Spinal cord (tissue), 10 donors: Measurements from ENCODE around the gene HCN3. TPM values are rescaled to one million over a fixed set of nuclear protein-coding genes. Genes with fewer than 3 reads are reported as not detected.
A peak's percentile ranks its signal among the peaks of the same experiment; 100 is the strongest.

ENCODE experiments used
- DNase-seq, 6 donors: peaks; one replicate each; pipeline versions ENCODE4 v3.0.0 to v3.0.0-alpha.2; 2013 to 2015; ENCODE audit warnings: low spot score in 6 of 6, low read depth in 4 of 6
- H3K27ac ChIP-seq: one replicate; pipeline ENCODE4 v1.5.1; 2013; ENCODE audit warnings: low read depth, low read length, control low read depth
- H3K27me3 ChIP-seq: one replicate; pipeline ENCODE4 v1.6.1; 2013; ENCODE audit warnings: low read length; ENCODE audit not compliant: control insufficient read depth, insufficient read depth
- H3K36me3 ChIP-seq: one replicate; pipeline ENCODE4 v1.6.1; 2013; ENCODE audit warnings: low read length; ENCODE audit not compliant: control insufficient read depth, insufficient read depth
- H3K4me1 ChIP-seq: one replicate; pipeline ENCODE4 v1.6.1; 2013; ENCODE audit warnings: low read length; ENCODE audit not compliant: control insufficient read depth, insufficient read depth
- H3K4me3 ChIP-seq: one replicate; pipeline ENCODE4 v1.5.1; 2013; ENCODE audit warnings: low read depth, low read length, control low read depth
- H3K9me3 ChIP-seq: one replicate; pipeline ENCODE4 v1.6.1; 2013; ENCODE audit warnings: low read length; ENCODE audit not compliant: control insufficient read depth, insufficient read depth
- WGBS: methylation state at CpG from one replicate; pipeline ENCODE4 v1.1.5; 2013; ENCODE audit warnings: missing lambda C conversion rate; ENCODE audit not compliant: insufficient coverage; 5-methylcytosine and 5-hydroxymethylcytosine counted together
- polyA plus RNA-seq, 2 donors: library from polyadenylated mRNA; unstranded; fragments of 120-200 nt; gene quantifications; one replicate each; pipeline ENCODE4 v1.2.1, GENCODE V29; 2013; ENCODE audit not compliant: insufficient read length in 2 of 2
- total RNA-seq, 2 donors: library from RNA; depleted of rRNA in 1 of 2; stranded (reverse); fragments of 120-200 nt in 1 of 2; fragments of >200 nt in 1 of 2; gene quantifications; one replicate each; pipeline versions ENCODE4 v1.2.3 to v1.2.4, GENCODE V29; 2013 to 2014
- donor health status: healthy.

Gene HCN3
- total and polyA plus RNA-seq, 4 donors = 6.1 to 36.0 (median 18.8) TPM

DNA sequence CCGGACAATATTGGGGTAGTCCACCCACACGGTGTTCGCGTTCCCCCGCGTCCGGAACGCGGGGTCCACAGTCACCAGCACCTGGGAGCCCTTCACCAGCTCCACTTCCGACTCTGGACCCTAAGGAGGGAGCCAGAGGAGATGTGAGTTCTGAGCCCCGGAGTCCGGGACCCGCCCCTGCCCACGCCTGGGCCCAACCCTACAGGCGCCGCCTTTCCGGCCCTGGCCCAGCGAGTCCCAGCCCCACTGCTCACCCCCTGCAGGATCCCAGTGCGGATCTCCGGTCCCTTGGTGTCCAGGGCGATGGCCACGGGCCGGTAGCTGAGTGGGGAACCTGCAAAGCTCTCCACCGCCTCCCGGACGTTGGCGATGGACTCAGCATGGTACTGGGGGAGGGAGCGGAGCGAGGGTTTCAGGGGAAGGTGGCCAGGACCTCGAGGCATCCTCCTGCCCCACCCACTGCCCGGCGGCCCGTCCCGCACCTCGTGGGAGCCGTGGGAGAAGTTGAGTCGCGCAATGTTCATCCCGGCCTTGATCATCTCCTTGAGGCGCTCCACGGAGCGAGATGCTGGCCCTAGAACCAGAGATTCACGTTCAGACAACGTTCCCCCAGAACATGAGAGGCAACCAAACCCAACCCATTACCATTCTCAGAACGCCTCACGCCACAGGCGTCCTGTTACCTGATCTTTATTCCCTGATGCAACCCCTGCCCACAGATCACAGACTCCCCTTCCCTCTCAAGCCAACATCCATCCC is 18.1 kb downstream of the HCN3 start:
- Histone ChIP-seq H3K9me3 (no peaks in the 10 kb centered on the region), H3K4me1 (peaks cover 12% of the 10 kb centered on the region), H3K27me3 (peaks cover 42% of the 10 kb centered on the region), H3K4me3 (no peak overlapping the region), H3K27ac (no peak overlapping the region), H3K36me3 (peaks cover 3% of the 10 kb centered on the region)
- DNase-seq = no peak
- 7% methylated on average over 45 of the region's 47 CpGs for WGBS

GRCh38 chr1:155295942-155296267 is 18.6 kb downstream of the HCN3 start:
- no peaks in the 10 kb centered on the region for H3K9me3 ChIP-seq
- peaks cover 3% of the 10 kb centered on the region for H3K36me3 ChIP-seq
- no peak for DNase-seq
- peaks cover 42% of the 10 kb centered on the region for H3K27me3 ChIP-seq
- H3K4me1 ChIP-seq = peaks cover 12% of the 10 kb centered on the region
- WGBS = 72% methylated on average over 7 of the region's 7 CpGs
- no peak overlapping the region for H3K4me3 ChIP-seq
- no peak overlapping the region for H3K27ac ChIP-seq

DNA sequence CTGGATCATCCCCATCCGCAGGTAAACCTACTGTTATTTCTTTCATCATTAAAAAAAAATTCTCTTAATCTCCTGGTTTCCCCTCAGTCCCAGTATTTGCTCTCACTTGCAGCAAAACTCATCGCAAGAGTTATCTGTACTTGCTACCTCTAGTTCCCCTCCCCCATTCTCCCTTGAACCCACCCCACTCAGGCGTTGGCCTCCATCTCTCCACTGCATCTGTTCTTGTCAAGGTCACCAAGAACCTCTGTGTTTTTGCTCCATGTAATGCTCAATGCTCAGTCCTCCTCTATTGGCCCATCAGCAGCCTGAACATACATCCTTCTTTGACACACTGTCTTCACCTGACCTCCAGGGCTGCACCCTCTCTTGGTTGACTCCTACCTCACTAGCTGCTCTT is 19.4 kb downstream of the HCN3 start:
- DNase-seq = no peak
- WGBS = 85% methylated on average over 3 of the region's 3 CpGs
- peaks cover 12% of the 10 kb centered on the region for H3K4me1 ChIP-seq
- peaks cover 42% of the 10 kb centered on the region for H3K27me3 ChIP-seq
- no peak overlapping the region for H3K4me3 ChIP-seq
- H3K27ac ChIP-seq = no peak overlapping the region
- H3K36me3 ChIP-seq = peaks cover 2% of the 10 kb centered on the region
- H3K9me3 ChIP-seq = no peaks in the 10 kb centered on the region

DNA sequence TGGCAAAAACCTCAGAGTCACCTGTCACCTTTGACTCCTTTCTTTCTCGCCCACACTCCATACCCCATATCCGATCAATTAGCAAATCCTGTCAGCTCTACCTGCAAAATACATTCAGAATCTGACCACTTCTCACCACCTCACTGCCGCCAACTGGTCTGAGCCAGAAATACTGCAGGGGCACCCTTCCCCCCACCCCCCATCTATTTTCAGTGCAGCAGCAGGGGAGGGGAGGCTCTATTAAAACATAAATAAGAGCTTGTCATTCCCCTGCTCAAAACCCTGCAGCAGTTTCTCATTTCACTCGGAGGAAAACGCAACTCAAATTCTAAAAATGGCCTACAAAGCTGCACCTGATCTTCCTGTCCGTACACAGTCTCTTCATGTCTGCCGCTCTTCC is 20.1 kb downstream of the HCN3 start:
- Histone ChIP-seq H3K27me3 (peaks cover 42% of the 10 kb centered on the region), H3K27ac (no peak overlapping the region), H3K4me3 (no peak overlapping the region), H3K9me3 (no peaks in the 10 kb centered on the region), H3K4me1 (peaks cover 12% of the 10 kb centered on the region), H3K36me3 (no peaks in the 10 kb centered on the region)
- 63% methylated on average over 6 of the region's 7 CpGs for WGBS
- DNase-seq = peak in 1 of 6 donors; percentile 6

GRCh38 chr1:155300024-155300423 is 22.8 kb downstream of the HCN3 start:
- no peak for DNase-seq
- H3K36me3 ChIP-seq = no peaks in the 10 kb centered on the region
- H3K4me1 ChIP-seq = peaks cover 6% of the 10 kb centered on the region
- H3K4me3 ChIP-seq = no peak overlapping the region
- H3K27ac ChIP-seq = no peak overlapping the region
- H3K9me3 ChIP-seq = no peaks in the 10 kb centered on the region
- 89% methylated on average over 7 of the region's 8 CpGs for WGBS
- H3K27me3 ChIP-seq = peaks cover 20% of the 10 kb centered on the region

GRCh38 chr1:155300553-155301329 is 23.5 kb downstream of the HCN3 start:
- Histone ChIP-seq H3K27ac (no peak overlapping the region), H3K36me3 (no peaks in the 10 kb centered on the region), H3K27me3 (peaks cover 12% of the 10 kb centered on the region), H3K9me3 (no peaks in the 10 kb centered on the region), H3K4me3 (no peak overlapping the region), H3K4me1 (no peaks in the 10 kb centered on the region)
- 92% methylated on average over 8 of the region's 9 CpGs for WGBS
- DNase-seq = no peak

DNA sequence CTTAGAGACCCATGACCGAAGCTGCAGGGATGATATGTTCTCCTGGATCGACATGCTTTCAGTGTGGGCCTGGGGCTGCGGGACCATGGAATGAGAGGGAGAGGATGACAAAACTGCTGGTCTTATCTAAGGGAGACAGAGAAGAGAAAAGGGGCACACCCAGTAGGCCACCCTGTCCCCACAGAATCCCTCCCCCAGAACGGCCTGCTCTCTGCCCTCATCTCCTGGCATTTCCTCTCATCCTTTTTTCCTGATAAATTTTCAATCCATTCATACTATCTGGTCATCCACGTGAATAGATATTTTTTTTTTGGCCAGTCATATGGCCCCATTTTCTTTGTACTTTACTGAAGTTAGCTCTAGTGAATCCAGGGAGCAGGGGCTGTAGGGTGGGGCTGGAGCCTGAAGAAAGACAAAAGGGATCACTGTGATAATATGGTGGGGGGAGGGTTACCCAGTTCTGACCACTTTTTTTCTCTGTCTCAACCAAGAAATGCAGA is 24.1 kb downstream of the HCN3 start, which contains the start of gene PKLR:
PKLR (minus strand) TSS at position 97 of the 500 bp plus-strand sequence; CDS start at position 54, 43 bp downstream.
- no peak for DNase-seq
- WGBS = 77% methylated on average over 4 of the region's 5 CpGs
- H3K4me1 ChIP-seq = no peaks in the 10 kb centered on the region

GRCh38 chr1:155304558-155305063 is 27.3 kb downstream of the HCN3 start:
- H3K27ac ChIP-seq = no peak overlapping the region
- no peak for DNase-seq
- 69% methylated on average over 6 of the region's 11 CpGs for WGBS

More for the DNA sequence above, 24.1 kb downstream of the HCN3 start, which contains the start of gene PKLR:
- Histone ChIP-seq H3K27ac (no peak within 1 kb of the TSS), H3K36me3 (no peaks in the 10 kb centered on the region), H3K4me3 (no peak within 1 kb of the TSS), H3K9me3 (no peaks in the 10 kb centered on the region), H3K27me3 (peaks cover 8% of the 10 kb centered on the region)

DNA sequence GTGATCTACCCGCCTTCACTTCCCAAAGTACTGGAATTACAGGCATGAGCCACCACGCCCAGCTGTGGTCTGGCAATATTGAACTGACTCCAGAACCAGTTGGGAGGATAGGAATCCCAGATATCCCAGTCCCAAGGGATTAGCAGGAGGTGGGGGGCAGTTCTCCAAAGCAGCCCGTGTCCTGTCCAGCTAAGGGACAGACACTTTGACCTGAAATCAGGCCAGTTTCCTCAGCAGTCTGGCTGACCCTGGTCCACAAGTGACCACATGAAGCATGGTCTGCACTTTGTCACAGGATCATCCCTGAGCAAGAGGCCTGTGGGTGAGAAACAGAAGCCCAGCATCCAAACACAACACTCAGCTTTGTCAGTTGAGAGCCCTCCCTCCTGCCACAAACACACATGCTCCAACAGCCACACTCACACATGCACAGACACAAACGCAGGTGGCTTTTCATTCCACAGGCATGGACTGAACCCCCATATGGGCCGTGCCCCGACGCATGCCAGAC is 28.7 kb downstream of the HCN3 start:
- peaks cover 6% of the 10 kb centered on the region for H3K36me3 ChIP-seq
- DNase-seq = no peak
- H3K4me3 ChIP-seq = no peak overlapping the region
- peaks cover 29% of the 10 kb centered on the region for H3K4me1 ChIP-seq
- no peak overlapping the region for H3K27ac ChIP-seq
- no peaks in the 10 kb centered on the region for H3K9me3 ChIP-seq
- 66% methylated on average over 5 of the region's 7 CpGs for WGBS
- H3K27me3 ChIP-seq = no peaks in the 10 kb centered on the region

More at GRCh38 chr1:155304558-155305063, 27.3 kb downstream of the HCN3 start:
- Histone ChIP-seq H3K27me3 (no peaks in the 10 kb centered on the region), H3K4me3 (no peak overlapping the region), H3K4me1 (peaks cover 17% of the 10 kb centered on the region), H3K36me3 (no peaks in the 10 kb centered on the region), H3K9me3 (no peaks in the 10 kb centered on the region)
